Prostate gland (tissue), 2 donors: ENCODE results near the gene LDB2. TPM values are rescaled to one million over a fixed set of nuclear protein-coding genes. Genes with fewer than 3 reads are reported as not detected.

Experiments used
- DNase-seq: peaks from one replicate; pipeline ENCODE4 v3.0.0-alpha.2; 2019; ENCODE audit warnings: low spot score
- H3K27ac ChIP-seq, 2 donors: fragments of 200-600 bp; sonication (generic); 2 replicates each; pipeline ENCODE4 v1.5.1; 2017 to 2019
- H3K27me3 ChIP-seq: fragments of 200-600 bp; sonication (generic); replicated peaks from 2 replicates; pipeline ENCODE4 v1.5.1; 2019; ENCODE audit not compliant: insufficient read depth
- H3K36me3 ChIP-seq, 2 donors: fragments of 200-600 bp; sonication (generic); 1 replicate in 1 of 2; 2 replicates in 1 of 2; pipeline versions ENCODE4 v1.5.1 to v1.8.1; 2017 to 2019
- H3K4me1 ChIP-seq: fragments of 200-600 bp; sonication (generic); replicated peaks from 2 replicates; pipeline ENCODE4 v1.5.1; 2019
- H3K4me3 ChIP-seq, 2 donors: fragments of 200-600 bp; sonication (generic); 2 replicates each; pipeline ENCODE4 v1.5.1; 2017 to 2019
- H3K9me3 ChIP-seq: fragments of 200-600 bp; sonication (generic); 2 replicates; pipeline ENCODE4 v1.5.1; 2017
- POLR2A ChIP-seq: fragments of 450-650 bp; IDR thresholded peaks from one replicate; pipeline ENCODE4 v1.6.1; 2016; ENCODE audit warnings: antibody characterized with exemption, mild to moderate bottlenecking
- POLR2AphosphoS5 ChIP-seq: sonication (generic); formaldehyde crosslinking; IDR thresholded peaks from one replicate; pipeline ENCODE4 v1.6.1; 2017; ENCODE audit warnings: antibody characterized with exemption
- WGBS: methylation state at CpG from one replicate; pipeline ENCODE4 v1.1.5; 2018; 5-methylcytosine and 5-hydroxymethylcytosine counted together
- intact Hi-C: fragments of 100-400 bp; cut with DNase I; formaldehyde crosslinking; loops from one replicate; pipeline ENCODE4 v1.14.2; 2022
- total RNA-seq, 2 donors: library from RNA; depleted of rRNA; stranded (reverse); fragments of >200 nt; gene quantifications; one replicate each; pipeline ENCODE4 v1.1.0, GENCODE V29; 2016
- TF ChIP-seq, protein P1 (sequence below), 4 experiments: fragments of 200-600 bp in 2 of 4; fragments of 450-650 bp in 2 of 4; sonication (generic) in 2 of 4; IDR thresholded peaks; 1 replicate in 3 of 4; 2 replicates in 1 of 4; pipeline ENCODE4 v1.5.1; 2016 to 2019; ENCODE audit warnings: antibody characterized with exemption in 4 of 4, mild to moderate bottlenecking in 2 of 4, moderate library complexity in 2 of 4

LDB2 gene
- total RNA-seq, 2 donors from 2014 or later = 6.0 to 37.7 TPM

DNA sequence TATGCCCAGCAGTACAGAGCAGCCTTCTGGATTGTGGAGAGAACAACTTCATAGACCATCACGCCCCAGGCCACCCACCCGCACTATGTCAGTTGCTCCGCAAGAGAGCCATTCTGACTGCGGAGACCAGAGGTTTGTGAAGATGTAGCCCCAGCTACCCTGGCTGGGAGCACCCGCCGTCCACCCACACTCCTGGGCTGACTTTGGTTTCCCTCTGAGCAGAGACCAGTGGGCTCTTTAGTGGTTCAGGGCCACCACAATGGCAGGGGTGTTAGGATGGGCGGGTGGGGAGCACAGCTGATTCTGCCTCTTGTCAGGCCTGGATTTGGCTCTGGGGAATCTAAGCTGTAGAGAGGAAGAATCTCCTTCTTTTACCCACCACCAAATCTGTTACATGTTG, 313.4 kb downstream of the LDB2 start:
- Histone ChIP-seq H3K27ac (no peak overlapping the region), H3K4me1 (no peaks in the 10 kb centered on the region), H3K36me3 (no peaks in the 10 kb centered on the region), H3K27me3 (no peaks in the 10 kb centered on the region), H3K9me3 (no peaks in the 10 kb centered on the region), H3K4me3 (no peak overlapping the region)
- intact Hi-C loops = no loop called here
- TF ChIP-seq POLR2A = no peak
- TF ChIP-seq, protein P1, sequence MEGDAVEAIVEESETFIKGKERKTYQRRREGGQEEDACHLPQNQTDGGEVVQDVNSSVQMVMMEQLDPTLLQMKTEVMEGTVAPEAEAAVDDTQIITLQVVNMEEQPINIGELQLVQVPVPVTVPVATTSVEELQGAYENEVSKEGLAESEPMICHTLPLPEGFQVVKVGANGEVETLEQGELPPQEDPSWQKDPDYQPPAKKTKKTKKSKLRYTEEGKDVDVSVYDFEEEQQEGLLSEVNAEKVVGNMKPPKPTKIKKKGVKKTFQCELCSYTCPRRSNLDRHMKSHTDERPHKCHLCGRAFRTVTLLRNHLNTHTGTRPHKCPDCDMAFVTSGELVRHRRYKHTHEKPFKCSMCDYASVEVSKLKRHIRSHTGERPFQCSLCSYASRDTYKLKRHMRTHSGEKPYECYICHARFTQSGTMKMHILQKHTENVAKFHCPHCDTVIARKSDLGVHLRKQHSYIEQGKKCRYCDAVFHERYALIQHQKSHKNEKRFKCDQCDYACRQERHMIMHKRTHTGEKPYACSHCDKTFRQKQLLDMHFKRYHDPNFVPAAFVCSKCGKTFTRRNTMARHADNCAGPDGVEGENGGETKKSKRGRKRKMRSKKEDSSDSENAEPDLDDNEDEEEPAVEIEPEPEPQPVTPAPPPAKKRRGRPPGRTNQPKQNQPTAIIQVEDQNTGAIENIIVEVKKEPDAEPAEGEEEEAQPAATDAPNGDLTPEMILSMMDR (IDR thresholded peaks at IDR 0.05) = no peak
- TF ChIP-seq POLR2AphosphoS5 = no peak
- DNase-seq = no peak
- WGBS = 90% methylated on average over 7 of the region's 7 CpGs

DNA sequence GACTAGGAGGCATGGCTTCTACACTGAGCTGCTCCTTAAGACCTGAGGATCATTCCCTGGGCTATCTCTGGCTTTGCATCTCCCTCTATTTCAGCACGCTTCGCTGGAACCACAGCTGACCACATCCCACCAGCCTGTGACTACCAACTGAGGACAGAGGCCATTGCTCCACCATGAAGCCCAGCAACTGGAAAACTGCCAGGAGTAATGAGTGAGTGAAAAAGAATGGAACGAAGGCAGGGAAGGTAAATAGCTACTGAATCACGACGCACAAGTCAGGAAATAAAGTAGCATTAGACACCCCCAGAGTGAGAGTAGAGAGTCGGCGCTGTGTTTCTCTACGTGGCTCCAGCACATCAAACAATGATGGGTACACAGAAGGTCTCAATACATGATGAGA, 314.7 kb downstream of the LDB2 start:
- Histone ChIP-seq H3K9me3 (no peaks in the 10 kb centered on the region), H3K4me3 (no peak overlapping the region), H3K4me1 (no peaks in the 10 kb centered on the region), H3K27ac (no peak overlapping the region), H3K27me3 (no peaks in the 10 kb centered on the region), H3K36me3 (no peaks in the 10 kb centered on the region)
- TF ChIP-seq POLR2AphosphoS5 (no peak), POLR2A (no peak)
- TF ChIP-seq, protein P1 (IDR thresholded peaks at IDR 0.05) = no peak
- DNase-seq = no peak
- WGBS = 87% methylated on average over 8 of the region's 8 CpGs
- intact Hi-C loops = no loop called here

DNA sequence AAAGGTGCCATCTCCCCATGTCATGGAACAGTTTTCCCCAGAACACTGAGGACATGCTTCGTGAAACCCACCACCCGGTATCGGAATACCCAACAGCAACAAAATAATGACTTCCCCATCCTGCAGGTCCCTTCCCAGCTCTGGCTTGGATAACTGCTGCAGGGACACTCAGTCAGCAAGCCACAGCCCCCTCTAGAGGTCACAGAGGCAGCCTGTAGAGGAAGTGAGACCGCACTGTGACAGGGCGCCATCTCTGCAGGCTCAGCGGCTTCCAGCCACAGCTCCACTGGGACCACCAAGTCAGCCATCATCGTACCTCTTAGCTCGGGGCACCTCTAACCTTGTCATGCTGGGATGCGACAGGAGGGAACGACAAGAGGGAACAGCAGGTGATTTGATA, 315.9 kb downstream of the LDB2 start:
- Histone ChIP-seq H3K27ac (no peak overlapping the region), H3K36me3 (no peaks in the 10 kb centered on the region), H3K4me3 (no peak overlapping the region), H3K4me1 (no peaks in the 10 kb centered on the region), H3K9me3 (no peaks in the 10 kb centered on the region), H3K27me3 (no peaks in the 10 kb centered on the region)
- no peak for DNase-seq
- 92% methylated on average over 10 of the region's 10 CpGs for WGBS
- no peak for TF ChIP-seq POLR2A
- TF ChIP-seq, protein P1 (IDR thresholded peaks at IDR 0.05) = no peak
- no peak for TF ChIP-seq POLR2AphosphoS5
- intact Hi-C loops = no loop called here

DNA sequence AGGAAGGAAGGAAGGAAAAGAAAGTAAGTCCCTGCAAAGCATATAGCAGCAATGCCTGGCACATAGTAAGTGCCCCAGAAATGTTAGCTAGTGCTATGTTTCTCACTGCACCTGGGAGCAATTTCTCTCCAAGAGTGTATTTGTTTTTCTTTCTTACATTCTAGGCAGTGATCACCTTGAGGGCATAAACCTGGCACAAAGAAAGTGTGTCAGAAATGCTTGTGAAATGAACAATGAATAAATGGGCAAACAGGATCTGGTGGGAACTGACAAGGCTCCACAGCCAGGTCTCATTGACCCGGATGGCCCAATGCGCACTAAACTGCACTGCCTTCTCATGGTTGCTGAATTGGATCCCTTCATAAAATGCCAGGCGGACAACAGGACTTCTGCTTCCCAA, 316.4 kb downstream of the LDB2 start:
- Histone ChIP-seq H3K9me3 (no peaks in the 10 kb centered on the region), H3K4me1 (no peaks in the 10 kb centered on the region), H3K27ac (no peak overlapping the region), H3K36me3 (no peaks in the 10 kb centered on the region), H3K4me3 (no peak overlapping the region), H3K27me3 (no peaks in the 10 kb centered on the region)
- no peak for DNase-seq
- WGBS = 93% methylated on average over 3 of the region's 3 CpGs
- intact Hi-C loops = no loop called here
- no peak for TF ChIP-seq POLR2A
- TF ChIP-seq, protein P1 (IDR thresholded peaks at IDR 0.05) = no peak
- no peak for TF ChIP-seq POLR2AphosphoS5

DNA sequence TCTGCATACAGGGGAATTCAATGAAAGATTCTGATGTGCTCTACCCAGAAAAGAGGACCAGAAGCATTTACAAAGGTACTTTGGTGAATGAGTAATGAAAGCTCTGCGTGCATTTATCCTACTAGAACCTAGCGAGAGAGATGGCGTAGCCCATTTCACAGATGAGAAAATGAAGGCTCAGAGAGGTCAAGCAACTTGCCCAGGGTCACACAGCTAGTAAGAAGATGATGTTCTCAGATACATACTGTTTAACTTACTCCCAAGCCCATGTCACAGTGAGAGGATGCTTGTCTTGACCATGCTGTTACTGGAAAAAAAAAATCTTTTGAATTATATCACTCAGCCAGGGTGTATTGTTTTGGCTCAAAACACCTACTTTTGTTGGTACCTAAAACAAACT, 317.3 kb downstream of the LDB2 start:
- H3K27ac ChIP-seq = no peak overlapping the region
- intact Hi-C loops = no loop called here
- TF ChIP-seq, protein P1 (IDR thresholded peaks at IDR 0.05) = no peak
- TF ChIP-seq POLR2A = no peak
- DNase-seq = no peak
- WGBS = 97% methylated on average over 3 of the region's 3 CpGs
- no peaks in the 10 kb centered on the region for H3K36me3 ChIP-seq
- H3K4me3 ChIP-seq = no peak overlapping the region
- H3K9me3 ChIP-seq = no peaks in the 10 kb centered on the region
- H3K4me1 ChIP-seq = no peaks in the 10 kb centered on the region
- no peaks in the 10 kb centered on the region for H3K27me3 ChIP-seq
